Lower leg skin (tissue), 4 donors: ENCODE data around the gene CAMKK1. TPM values are rescaled to one million over a fixed set of nuclear protein-coding genes. Genes with fewer than 3 reads are reported as not detected.

Experiments used
- DNase-seq, 2 donors: peaks; one replicate each; pipeline ENCODE4 v3.0.0-alpha.2; 2019; ENCODE audit warnings: low spot score in 2 of 2
- H3K4me3 ChIP-seq: fragments of 200-600 bp; sonication (generic); 2 replicates; pipeline ENCODE4 v1.5.1; 2017; ENCODE audit warnings: mild to moderate bottlenecking, low read depth; ENCODE audit not compliant: poor library complexity, severe bottlenecking
- POLR2A ChIP-seq, 2 donors: fragments of 450-650 bp; IDR thresholded peaks; one replicate each; pipeline ENCODE4 v1.6.1; 2016 to 2017; ENCODE audit warnings: antibody characterized with exemption in 2 of 2, mild to moderate bottlenecking in 1 of 2, moderate library complexity in 1 of 2
- WGBS, 2 donors: methylation state at CpG; one replicate each; pipeline ENCODE4 v1.1.5; 2018; 5-methylcytosine and 5-hydroxymethylcytosine counted together
- intact Hi-C: fragments of 100-400 bp; cut with DNase I; formaldehyde crosslinking; loops from one replicate; pipeline ENCODE4 v1.15.0; 2023; ENCODE audit warnings: low total_unique reads
- total RNA-seq, 4 donors: library from RNA; depleted of rRNA; stranded (reverse); fragments of >200 nt; gene quantifications; one replicate each; pipeline ENCODE4 v1.1.0, GENCODE V29; 2016
- TF ChIP-seq, protein P1 (sequence below), 3 donors: fragments of 450-650 bp; IDR thresholded peaks; one replicate each; pipeline ENCODE4 v1.5.1; 2016; ENCODE audit warnings: antibody characterized with exemption in 3 of 3, mild to moderate bottlenecking in 3 of 3, moderate library complexity in 2 of 3

The CAMKK1 gene
- total RNA-seq, 4 donors from 2014 or later, result 7.3 to 21.2 (median 14.6) TPM

DNA sequence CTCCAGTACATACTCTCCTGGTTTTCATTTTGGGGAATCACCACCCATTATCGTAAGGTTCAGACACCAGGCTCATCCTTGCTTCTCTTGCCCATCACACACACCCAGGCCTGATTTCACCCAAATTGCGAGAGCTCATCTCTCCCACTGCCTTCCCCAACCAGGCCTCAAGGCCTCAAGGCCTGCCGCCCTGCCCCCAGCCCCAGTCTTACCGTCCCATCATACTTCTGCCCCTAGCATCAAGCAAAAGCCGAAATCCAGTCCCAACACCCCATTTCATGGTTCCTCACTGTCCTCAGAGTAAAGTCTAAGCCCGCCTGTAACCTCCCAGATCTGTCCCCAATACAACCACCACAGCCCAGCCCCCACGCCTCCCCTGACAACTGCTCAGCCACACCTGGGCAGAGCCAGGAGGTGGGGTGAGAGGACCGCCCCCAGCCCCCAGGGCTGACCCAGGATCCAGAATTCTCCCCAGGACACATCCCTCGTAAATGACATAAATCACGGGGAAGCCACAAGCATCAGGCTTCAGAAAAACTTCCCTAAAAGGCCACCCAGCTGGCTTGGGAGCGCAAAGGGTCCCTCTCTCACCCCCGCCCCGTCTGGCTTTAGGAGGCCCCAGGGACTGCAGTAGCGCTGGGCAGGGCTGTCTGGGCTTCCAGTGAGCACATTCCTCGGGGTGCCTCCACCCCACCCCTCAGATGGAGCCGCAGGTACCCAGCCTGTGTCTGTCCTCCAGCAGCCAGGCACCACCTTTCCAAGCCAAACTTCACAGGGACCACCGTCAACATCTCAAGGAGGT is 33.0 kb upstream of the CAMKK1 start:
- 79 to 82% methylated on average over 16 of the region's 17 CpGs for WGBS, 2 donors
- no peak overlapping the region for H3K4me3 ChIP-seq
- intact Hi-C loops, result no loop called here
- no peak for DNase-seq
- no peak for TF ChIP-seq POLR2A (IDR thresholded peaks at IDR 0.05)

DNA sequence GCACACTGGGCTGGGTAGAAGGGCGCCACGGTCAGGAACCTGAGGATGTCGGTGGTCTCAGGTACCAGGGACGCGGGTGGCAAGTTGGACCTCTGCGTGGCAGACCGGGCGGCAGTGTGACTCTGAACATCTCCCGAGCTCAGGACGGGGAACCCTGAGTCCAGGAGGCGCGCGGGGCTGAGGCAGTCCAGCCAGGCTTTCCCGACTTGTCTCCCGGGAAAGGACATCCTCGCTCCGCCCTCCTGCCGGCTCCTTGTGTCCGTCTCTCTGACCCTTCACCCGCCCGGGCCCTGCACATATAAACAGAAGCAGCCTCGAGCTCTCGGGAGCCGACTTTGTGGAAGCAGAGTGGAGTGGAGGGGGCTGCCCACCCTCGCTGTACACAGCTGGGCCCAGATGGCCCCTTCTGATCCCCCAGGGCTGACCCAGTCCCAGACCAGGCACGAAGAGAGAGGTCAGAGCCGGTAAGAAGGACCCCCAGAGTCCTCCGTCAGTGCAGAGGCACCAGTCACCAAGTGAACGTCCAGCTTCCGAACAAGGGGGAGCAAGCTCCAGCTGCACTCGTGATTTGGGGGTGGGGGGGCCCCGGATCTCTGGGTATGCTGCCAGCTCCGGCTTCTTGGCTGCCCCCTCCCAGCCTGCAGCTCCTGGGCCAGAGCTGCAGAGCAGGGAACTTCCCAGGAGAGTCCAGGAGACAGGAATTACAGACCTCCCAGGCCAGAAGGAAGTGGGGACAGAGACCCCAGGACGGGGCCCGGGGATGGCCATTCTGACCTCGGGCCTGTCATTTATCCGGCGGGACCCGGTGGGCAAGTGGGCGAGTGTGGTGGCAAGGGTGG is 31.9 kb upstream of the CAMKK1 start:
- 75 to 87% methylated on average over 34 to 40 of the region's 40 CpGs for WGBS, 2 donors
- intact Hi-C loops, result no loop called here
- DNase-seq, result no peak
- TF ChIP-seq, protein P1, sequence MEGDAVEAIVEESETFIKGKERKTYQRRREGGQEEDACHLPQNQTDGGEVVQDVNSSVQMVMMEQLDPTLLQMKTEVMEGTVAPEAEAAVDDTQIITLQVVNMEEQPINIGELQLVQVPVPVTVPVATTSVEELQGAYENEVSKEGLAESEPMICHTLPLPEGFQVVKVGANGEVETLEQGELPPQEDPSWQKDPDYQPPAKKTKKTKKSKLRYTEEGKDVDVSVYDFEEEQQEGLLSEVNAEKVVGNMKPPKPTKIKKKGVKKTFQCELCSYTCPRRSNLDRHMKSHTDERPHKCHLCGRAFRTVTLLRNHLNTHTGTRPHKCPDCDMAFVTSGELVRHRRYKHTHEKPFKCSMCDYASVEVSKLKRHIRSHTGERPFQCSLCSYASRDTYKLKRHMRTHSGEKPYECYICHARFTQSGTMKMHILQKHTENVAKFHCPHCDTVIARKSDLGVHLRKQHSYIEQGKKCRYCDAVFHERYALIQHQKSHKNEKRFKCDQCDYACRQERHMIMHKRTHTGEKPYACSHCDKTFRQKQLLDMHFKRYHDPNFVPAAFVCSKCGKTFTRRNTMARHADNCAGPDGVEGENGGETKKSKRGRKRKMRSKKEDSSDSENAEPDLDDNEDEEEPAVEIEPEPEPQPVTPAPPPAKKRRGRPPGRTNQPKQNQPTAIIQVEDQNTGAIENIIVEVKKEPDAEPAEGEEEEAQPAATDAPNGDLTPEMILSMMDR (IDR thresholded peaks at IDR 0.05), result no peak
- TF ChIP-seq POLR2A (IDR thresholded peaks at IDR 0.05), result no peak
- no peak overlapping the region for H3K4me3 ChIP-seq

DNA sequence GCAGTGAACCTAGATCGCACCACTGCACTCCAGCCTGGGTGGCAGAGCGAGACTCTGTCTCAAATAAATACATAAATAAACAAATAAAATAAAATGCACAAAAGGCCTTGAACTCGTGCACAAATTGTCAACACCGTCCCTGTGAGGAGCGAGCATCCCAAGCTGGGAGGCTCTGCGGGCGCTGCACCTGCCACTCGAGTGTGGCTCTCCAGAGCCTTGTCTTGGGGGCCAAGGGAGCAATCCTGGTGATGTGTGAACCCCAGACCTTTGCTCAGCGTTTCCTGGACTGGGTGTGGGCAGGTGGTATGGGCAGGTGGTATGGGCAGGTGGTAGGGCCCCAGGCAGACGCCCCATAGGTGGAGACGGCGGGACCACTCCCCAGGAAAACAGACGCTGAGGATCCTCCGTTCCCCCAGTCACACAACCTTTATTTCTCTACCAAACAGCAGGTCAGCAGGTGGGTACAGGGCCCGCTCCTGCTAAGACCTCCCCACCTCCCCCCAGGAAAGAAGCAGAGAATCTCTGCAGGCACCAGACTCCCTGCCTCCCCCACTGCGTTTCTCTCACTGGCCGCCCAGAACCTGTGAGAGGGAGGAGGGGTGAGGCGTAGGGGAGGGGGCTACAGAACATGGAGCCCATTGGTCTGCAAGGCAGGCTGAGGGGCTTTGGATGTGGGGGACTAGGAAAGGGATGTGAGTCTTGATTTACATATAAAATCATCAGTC is 30.8 kb upstream of the CAMKK1 start:
- intact Hi-C loops, result no loop called here
- TF ChIP-seq, protein P1 (IDR thresholded peaks at IDR 0.05), result no peak
- TF ChIP-seq POLR2A (IDR thresholded peaks at IDR 0.05), result no peak
- no peak overlapping the region for H3K4me3 ChIP-seq
- WGBS, 2 donors, result 88 to 89% methylated on average over 17 to 18 of the region's 18 CpGs
- no peak for DNase-seq

DNA sequence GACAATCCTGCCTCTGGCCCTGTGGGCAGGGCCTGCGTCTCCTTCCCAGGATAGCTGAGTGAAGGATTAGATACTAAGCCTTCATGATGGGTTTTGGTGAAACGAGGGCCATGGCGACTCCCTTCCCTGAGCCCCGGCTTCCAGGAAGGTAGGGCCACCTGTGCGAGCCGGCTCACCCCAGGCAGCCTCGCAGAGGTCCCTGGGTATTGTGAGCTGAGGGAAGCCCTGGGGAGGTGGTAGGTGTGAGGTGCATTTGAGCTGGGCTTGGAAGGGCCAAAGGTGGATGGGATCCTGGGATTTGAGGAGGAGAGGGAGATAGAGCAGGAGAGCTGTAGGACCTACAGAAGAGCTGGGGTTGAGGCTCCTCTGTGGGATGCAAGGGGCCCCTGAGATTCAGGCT is 29.9 kb upstream of the CAMKK1 start:
- TF ChIP-seq POLR2A (IDR thresholded peaks at IDR 0.05), result no peak
- TF ChIP-seq, protein P1 (IDR thresholded peaks at IDR 0.05), result no peak
- 88 to 89% methylated on average over 7 of the region's 7 CpGs for WGBS, 2 donors
- intact Hi-C loops, result no loop called here
- no peak overlapping the region for H3K4me3 ChIP-seq
- no peak for DNase-seq

DNA sequence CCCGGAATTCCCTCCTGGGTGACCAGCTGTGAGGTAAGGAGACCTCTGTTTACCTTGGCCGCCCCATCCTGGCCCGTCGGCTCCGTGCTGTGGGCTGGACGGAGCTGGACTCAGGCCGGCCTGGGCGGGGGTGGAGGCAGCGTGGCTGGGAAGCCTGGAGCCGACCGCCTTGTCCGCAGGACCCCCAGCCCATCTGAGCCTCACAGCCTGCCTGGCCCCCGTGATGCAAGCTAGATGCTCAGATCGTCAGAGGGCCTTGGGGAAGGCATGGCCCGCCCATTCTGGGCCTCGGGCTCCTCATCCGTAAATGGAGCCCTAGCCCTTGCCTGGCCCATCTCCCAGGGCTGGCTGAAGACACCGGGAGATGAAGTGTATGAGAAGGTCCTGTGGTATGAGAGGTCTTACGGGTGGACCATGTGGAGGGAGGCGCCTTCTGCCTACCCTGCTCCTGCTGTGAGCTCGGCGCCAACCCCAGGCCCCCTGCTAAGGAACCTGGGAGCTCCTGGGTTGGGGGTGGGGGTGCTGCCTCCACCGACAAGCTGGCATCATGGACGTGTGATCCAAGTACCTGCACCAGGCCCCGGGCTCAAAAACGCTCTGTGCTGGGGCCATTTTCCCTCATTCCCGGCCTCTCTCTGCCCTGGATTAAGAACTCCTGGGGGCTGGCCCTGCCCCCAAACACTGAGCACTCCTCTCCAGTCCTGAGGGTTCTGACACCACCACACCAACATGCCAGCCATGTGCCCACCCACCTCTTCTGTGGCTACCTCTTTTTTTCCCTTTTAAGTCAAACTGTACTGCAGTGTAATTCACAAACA is 28.9 kb upstream of the CAMKK1 start:
- DNase-seq, result no peak
- H3K4me3 ChIP-seq, result no peak overlapping the region
- TF ChIP-seq POLR2A (IDR thresholded peaks at IDR 0.05), result no peak
- TF ChIP-seq, protein P1 (IDR thresholded peaks at IDR 0.05), result no peak
- intact Hi-C loops, result no loop called here
- WGBS, 2 donors, result 74 to 82% methylated on average over 21 to 27 of the region's 27 CpGs
